ENCODE data around the gene SELENOO. TPM values are rescaled to one million over a fixed set of nuclear protein-coding genes. Genes with fewer than 3 reads are reported as not detected.
A peak's percentile ranks its signal among the peaks of the same experiment; 100 is the strongest.

The SELENOO gene
- total and polyA plus RNA-seq, 2 of the 13 experiments (the other 11 are each of a cell fraction or from before 2014, with no cell fraction given), result 14.4 to 19.0 TPM

GRCh38 chr22:50206599-50206998 is 5.8 kb downstream of the SELENOO start (continued):
- TF ChIP-seq ZNF574 (CRISPR knock-in tag; IDR thresholded peaks at IDR 0.05), result no peak
- no peak for TF ChIP-seq NONO (IDR thresholded peaks at IDR 0.05)
- no peak for TF ChIP-seq NONO (CRISPR knock-in tag; conservative IDR thresholded peaks at IDR 0.05)
- TF ChIP-seq YEATS4 (CRISPR knock-in tag; IDR thresholded peaks at IDR 0.05; ENCODE audit: borderline replicate concordance), result no peak
- 0 out of 2 replicates have a peak, but pooled peaks have one; percentile 3 for TF ChIP-seq SALL1 (CRISPR knock-in tag; IDR thresholded peaks at IDR 0.05)
- no peak for TF ChIP-seq ZNF510 (CRISPR knock-in tag; IDR thresholded peaks at IDR 0.05; ENCODE audit: low read depth)
- no peak for TF ChIP-seq ZNF34 (CRISPR knock-in tag; IDR thresholded peaks at IDR 0.05; ENCODE audit: borderline replicate concordance)
- no peak for TF ChIP-seq ZNF230 (CRISPR knock-in tag; IDR thresholded peaks at IDR 0.05)
- no peak for TF ChIP-seq HMGXB3 (CRISPR knock-in tag; IDR thresholded peaks at IDR 0.05; ENCODE audit: borderline replicate concordance)
- TF ChIP-seq ATF1 (CRISPR knock-in tag; IDR thresholded peaks at IDR 0.05), result no peak
- TF ChIP-seq, protein P1, sequence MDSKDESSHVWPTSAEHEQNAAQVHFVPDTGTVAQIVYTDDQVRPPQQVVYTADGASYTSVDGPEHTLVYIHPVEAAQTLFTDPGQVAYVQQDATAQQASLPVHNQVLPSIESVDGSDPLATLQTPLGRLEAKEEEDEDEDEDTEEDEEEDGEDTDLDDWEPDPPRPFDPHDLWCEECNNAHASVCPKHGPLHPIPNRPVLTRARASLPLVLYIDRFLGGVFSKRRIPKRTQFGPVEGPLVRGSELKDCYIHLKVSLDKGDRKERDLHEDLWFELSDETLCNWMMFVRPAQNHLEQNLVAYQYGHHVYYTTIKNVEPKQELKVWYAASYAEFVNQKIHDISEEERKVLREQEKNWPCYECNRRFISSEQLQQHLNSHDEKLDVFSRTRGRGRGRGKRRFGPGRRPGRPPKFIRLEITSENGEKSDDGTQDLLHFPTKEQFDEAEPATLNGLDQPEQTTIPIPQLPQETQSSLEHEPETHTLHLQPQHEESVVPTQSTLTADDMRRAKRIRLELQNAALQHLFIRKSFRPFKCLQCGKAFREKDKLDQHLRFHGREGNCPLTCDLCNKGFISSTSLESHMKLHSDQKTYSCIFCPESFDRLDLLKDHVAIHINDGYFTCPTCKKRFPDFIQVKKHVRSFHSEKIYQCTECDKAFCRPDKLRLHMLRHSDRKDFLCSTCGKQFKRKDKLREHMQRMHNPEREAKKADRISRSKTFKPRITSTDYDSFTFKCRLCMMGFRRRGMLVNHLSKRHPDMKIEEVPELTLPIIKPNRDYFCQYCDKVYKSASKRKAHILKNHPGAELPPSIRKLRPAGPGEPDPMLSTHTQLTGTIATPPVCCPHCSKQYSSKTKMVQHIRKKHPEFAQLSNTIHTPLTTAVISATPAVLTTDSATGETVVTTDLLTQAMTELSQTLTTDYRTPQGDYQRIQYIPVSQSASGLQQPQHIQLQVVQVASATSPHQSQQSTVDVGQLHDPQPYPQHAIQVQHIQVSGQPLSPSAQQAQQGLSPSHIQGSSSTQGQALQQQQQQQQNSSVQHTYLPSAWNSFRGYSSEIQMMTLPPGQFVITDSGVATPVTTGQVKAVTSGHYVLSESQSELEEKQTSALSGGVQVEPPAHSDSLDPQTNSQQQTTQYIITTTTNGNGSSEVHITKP (CRISPR knock-in tag; IDR thresholded peaks at IDR 0.05; ENCODE audit: low read depth), result no peak

Measured in HepG2 (cell line).